GM18508 (cell line): Measurements from ENCODE around the gene GSTA2.
"Not testable (repeated sequence)": the region's sequence is repeated elsewhere in the genome, so short reads cannot be mapped to it uniquely, and the experiment has no call there.

Source experiments
- ATAC-seq: cut with Tn5 transposase; IDR thresholded peaks from one replicate; pipeline ENCODE4 v1.9.1; 2021; ENCODE audit warnings: moderate number of reproducible peaks; ENCODE audit not compliant: insufficient read depth, unreplicated experiment

GSTA2 gene

DNA sequence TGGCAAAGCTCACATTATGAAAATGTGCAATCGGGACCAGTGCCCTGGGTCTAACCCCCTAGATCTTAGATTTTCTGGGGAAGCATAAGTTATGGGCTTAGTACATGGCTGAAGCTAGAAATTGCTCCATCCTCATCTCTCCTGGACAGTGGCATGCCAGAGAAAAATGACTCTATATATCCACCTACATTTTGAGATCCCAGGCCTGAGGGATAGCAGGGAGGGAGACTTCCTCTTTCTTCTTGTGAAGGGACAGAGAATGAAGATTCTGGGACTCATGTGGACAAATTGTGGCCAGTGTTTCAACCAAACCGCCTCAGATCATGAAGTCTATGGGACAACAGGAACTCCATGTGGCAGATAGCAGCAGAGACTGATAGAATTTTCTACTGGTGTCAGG, 35.4 kb downstream of the GSTA2 start:
- ATAC-seq, result no peak

DNA sequence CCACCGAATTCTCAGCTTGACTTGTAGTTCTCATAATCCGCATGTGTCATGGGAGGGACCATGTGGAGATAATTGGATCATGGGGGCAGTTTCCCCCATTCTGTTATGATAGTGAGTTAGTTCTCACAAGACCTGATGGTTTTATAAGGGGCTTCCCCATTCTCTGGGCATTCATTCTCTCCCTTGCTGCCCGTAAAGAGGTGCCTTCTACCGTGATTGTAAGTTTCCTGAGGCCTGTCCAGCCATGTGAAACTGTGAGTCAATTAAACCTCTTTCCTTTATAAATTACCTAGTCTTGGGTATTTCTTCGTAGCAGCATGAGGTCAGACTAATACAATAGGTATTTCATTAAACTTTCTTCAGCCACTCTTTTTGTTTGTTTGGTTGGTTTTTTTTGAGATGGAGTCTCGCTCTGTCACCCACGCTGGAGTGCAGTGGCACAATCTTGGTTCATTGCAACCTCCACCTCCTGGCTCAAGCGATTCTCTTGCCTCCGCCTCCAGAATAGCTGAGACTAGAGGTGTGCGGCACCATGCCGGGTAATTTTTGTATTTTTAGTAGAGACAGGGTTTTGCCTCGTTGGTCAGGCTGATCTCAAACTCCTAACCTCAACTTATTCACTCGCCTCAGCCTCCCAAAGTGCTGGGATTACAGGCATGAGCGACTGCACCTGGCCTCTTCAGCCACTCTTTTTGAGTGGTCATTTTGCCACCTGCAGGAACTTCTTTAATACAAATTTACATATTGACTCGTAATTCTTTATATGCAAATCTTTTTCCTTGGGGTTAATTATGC, 36.3 kb downstream of the GSTA2 start:
- no peak for ATAC-seq

DNA sequence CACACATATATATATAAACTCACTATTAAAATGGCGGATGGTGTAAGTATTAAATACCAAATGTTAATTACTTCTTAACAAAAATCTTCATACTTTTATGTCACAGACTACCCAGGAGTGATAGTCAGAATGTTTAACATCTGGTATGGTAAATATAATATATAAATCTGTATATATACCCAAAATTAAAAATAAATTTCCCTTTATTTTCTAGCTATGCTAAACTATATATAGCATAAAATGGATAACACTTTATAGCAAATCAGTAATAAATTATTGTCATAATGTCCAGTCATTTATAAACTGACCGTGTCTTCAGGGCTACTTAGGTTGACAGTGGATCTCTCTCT, 37.1 kb downstream of the GSTA2 start:
- no peak for ATAC-seq

DNA sequence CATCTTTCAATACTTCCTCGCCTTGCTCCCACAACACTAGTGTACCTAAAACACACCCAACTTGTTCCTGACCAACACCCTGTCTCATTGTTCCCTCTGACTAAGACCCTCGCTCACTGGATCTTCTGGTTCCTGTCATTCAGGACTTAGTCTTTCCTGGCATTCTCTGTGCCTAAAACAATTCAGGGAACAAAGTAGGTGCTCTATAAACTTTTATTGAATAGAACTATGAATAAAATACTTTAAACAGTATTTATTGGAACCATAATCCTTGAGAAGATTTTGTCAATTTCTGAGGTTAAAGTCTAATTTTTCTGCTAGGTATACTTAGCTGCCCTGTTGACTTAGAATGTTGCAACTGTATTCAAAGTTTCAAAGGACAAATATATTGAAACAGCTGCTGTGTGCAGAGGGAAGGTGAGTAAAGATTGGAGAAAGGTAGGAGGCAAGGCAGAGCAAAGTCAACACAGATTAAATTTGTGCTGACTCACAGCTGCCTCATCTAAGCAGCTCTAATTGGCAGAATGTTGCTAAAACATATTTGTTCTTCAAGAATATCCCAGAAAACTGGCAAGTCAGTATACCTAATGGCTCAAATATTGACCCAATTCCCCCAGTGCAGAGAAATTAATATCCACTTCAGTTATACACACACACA, 37.6 kb downstream of the GSTA2 start:
- ATAC-seq, result no peak

DNA sequence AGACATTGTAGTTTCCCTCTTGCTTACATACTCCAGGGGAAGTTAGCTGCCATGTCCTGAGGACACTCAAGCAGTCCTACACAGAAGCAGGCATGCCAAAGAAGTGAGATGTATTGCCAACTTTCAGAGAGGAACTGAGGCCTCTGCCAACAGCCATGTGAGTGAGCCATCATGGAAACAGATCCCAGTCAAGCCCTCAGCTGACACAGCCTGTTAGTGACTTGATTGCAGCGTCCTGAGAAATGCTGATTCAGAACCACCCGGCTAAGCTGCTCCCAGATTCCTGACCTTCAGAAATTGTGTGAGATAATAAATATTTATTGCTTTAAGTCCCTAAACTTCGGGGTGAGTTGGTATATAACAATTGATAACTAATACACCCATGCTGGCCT, 38.1 kb downstream of the GSTA2 start:
- no peak for ATAC-seq

DNA sequence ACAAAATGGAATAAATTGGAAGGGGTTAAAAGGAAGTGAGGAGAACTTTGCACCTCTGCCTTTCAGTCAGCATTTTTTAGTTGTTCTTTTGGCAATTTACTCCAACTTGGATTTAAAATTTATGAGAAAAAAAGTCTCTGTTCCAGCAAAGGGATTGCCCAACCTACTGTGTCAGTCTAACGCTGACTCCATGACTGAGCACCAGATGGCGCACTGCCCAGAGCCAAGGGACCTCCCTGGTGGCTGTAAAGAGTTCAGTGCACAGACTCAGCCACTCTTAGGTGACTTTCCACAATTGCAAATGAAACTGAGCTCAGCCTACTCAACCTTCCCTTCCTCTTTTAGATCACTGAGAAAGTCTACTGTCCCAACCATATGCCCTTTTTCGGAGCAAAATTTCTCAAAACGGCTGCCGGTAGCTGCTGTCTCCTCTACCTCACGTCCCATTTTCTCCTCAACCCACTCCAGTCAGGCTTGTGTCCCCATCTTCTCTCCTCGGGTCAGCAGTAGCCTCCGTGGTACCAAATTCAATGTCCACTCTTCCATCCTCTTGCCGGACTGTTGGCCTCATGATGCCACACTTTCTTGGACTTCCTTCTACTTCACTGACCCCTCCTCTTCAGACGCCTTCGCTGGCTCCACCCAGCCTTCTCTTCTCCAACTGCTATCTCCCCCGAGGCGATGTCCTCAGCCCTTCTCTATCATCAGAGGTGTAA, 38.7 kb downstream of the GSTA2 start:
- ATAC-seq, result peak; percentile 93

DNA sequence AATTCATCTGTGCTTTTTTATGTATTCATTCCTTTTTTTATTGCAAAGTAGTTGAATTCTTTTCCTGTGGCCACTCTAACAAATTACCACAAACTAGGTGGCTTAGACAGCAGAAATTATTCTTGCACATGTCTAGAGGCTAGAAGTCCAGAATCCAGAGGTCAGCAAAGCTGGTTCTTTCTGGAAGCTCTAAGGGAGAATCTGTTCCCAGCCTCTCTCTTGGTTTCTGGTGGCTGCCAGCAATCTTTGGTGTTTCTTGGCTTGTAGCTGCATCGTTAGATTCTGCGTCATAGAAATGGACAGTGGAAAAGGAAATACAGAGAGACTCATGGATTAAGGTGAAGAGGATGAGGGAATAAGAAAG, 39.3 kb downstream of the GSTA2 start:
- no peak for ATAC-seq

DNA sequence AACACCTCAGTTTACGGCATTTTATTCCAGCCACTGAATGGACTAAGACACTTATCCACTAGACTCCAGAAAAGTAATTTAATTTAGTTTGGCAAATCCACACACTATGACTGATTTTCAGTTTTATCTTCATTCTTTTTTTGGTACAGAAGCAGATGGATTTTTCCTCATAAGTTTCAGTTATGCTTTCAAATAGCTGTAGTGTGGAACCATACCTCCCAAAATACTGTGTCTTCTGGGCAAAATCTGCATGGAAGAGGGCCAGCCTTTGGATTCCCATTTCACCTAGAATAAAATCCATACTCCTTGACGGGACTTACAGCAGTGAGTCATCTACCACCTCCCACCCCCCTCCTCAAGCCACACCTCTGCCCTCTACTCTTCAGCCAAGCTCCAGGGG, 43.0 kb downstream of the GSTA2 start:
- no peak for ATAC-seq

DNA sequence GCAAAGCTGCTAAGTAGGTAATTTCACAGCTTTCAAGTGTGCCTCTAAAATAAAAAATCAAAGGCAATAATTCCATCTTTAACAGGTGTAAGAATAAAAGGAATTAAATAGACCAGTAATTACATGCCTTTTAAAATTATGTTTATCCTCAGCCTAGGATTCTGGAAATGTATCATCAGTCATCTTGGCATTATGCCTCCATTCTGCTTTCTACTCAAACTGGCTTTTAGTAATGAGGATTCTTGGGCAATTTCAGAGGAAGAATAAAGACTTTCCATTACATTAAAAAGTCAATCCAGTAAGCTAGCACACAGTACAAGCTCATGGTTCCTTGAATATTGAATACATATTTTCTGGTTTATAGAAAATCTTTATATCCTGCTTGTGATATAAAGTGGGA, 44.7 kb downstream of the GSTA2 start:
- ATAC-seq, result no peak

DNA sequence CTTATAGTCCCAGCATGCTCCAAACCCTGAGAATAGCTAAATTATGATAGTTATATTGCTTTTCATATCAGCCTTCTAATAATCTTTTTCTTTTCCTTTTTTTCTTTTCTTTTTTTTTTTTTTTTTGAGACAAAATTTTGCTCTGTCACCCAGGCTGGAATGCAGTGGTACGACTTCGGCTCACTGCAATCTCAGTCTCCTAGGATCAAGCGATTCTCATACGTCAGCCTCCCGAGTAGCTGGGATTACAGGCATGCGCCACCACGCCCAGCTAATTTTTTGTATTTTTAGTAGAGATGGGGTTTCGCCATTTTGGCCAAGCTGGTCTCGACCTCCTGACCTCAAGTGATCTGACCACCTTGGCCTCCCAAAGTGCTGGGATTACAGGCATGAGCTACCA, 48.5 kb downstream of the GSTA2 start:
- not testable (repeated sequence) for ATAC-seq

DNA sequence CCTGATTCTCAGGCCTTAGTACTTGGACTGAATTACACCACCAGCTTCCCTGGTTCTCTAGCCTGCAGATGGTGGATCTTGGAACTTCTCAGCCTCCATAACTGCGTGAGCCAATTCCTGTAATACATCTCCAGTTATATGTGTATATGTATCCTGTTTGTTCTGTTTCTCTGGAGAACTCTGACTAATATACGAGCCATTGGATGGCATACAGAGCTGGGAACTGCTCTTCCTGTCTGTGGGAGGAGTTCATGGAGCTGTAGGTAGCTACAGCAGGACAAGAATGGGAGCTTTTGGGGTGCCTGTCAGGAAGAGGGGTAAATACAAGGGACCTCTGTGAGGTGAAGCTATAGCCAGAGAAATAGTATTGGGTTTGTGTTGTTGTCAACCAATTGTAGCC, 51.1 kb downstream of the GSTA2 start:
- no peak for ATAC-seq

DNA sequence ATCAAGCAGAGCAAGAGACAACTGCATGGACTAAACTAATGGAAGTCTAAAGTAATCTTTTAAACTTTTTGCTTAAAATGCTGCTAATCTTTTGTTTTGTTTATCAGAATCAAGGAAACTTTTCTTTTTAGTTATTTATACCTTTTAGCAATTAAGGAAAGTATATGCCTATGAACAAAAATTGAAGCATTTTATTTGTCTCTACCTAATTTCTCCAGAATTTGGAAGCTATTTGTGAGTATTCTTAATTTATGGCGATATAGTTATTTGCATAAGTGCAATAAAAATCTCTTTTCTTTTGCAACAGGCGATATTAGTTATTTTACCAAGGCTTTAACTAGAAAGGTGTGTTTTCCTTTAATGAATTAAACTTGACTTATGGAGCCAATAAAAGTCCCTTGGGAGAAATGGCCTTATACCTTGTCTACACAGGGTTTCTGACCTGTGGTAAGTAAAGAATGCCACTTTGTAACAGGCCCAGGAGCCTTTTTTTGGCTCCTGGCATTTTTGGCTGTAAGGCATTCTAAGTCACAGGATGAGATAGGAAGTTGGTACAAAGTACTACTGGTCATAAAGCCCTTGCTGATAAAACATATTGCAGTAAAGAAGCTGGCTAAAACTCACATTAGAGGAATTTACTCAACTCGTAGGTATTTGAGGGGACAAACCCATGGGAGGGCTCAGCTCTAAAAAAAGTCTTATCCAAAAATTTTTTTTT, 55.2 kb downstream of the GSTA2 start:
- ATAC-seq, result no peak

DNA sequence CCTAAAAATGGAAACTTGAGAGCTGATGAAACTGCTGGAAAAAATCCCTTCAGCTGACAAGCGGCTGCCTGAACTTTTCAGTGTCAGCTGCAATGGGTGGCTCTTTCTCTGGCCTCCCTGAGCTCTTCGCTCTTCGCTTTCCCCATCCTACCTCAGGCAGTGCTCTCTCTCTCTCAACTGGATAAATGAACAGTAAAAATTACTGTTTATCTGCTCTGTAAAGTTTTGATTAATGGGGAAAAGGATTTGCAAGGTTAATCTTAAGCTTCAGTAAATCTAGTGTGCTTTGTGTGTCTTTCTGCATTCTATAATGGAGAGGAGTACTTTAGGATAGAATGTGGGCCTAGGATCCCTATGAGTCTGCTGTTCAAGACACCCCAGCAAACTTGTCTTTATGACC, 57.3 kb downstream of the GSTA2 start:
- no peak for ATAC-seq

DNA sequence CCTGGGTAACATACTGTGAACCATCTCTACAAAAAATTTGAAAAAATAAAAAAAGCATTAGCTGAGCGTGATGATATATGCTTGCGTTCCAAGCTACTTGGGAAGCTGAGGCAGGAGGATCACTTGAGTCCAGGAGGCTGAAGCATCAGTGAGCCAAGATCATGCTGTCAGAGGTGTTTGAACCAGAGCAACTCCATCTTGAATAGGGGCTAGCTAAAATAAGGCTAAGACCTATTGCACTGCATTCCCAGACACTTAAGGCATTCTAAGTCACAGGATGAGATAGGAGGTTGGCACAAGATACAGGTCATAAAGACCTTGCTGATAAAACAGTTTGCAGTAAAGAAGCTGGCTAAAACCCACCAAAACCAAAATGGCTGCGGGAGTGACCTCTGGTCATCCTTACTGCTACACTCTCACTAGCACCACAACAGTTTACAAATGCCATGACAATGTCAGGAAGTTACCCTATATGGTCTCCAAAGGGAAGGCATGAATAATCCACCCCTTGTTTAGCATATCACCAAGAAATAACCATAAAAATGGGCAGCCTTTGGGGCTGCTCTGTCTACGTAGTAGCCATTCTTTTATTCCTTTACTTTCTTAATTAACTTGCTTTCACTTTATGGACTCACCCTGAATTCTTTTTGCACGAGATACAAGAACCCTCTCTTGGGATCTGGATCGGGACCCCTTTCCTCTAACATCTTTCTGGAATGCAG, 58.3 kb downstream of the GSTA2 start:
- ATAC-seq, result not testable (repeated sequence)

DNA sequence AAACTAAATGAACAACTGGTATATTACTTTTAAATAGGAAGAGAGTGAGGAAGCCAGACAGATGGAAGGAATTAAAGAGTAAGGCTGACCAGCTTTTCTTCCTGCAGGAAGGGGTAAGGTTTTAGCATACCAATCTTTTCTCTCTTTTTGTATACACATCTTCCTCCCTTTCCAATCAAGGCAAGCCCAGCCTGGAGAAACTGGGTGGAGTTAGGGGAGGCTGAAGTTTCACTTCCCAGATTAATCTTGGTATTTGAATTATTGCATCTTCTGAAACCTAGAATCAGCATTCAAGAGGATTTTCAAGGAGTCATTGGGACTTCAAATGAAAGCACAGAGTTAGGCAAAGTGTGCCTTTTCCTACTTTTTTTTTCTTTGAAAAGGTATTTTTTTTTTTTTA, 59.2 kb downstream of the GSTA2 start:
- ATAC-seq, result no peak
